Breast epithelium (tissue), 4 donors: ENCODE measurements around the gene EYA3. TPM values are rescaled to one million over a fixed set of nuclear protein-coding genes. Genes with fewer than 3 reads are reported as not detected.
A peak's percentile ranks its signal among the peaks of the same experiment; 100 is the strongest.

ENCODE experiments used
- DNase-seq, 2 donors: peaks; one replicate each; pipeline ENCODE4 v3.0.0-alpha.2; 2019; ENCODE audit warnings: low spot score in 2 of 2
- H3K27ac ChIP-seq, 2 donors: fragments of 200-600 bp; sonication (generic) in 1 of 2; one replicate each; pipeline ENCODE4 v1.5.1; 2016 to 2019; ENCODE audit warnings: mild to moderate bottlenecking in 1 of 2
- H3K27me3 ChIP-seq, 2 donors: fragments of 200-600 bp; sonication (generic) in 1 of 2; one replicate each; pipeline versions ENCODE4 v1.5.1 to v1.6.0; 2017 to 2019; ENCODE audit warnings: control low read depth in 1 of 2, mild to moderate bottlenecking in 1 of 2
- H3K36me3 ChIP-seq: fragments of 200-600 bp; one replicate; pipeline ENCODE4 v1.5.1; 2019
- H3K4me1 ChIP-seq, 2 donors: fragments of 200-600 bp; sonication (generic); one replicate each; pipeline ENCODE4 v1.5.1; 2016 to 2019; ENCODE audit warnings: control low read depth in 1 of 2
- H3K4me3 ChIP-seq, 3 donors: fragments of 200-600 bp; sonication (generic); 1 replicate in 2 of 3; 2 replicates in 1 of 3; pipeline ENCODE4 v1.5.1; 2016 to 2019; ENCODE audit warnings: mild to moderate bottlenecking in 3 of 3, moderate library complexity in 2 of 3
- H3K9me3 ChIP-seq, 2 donors: fragments of 200-600 bp; sonication (generic) in 1 of 2; one replicate each; pipeline ENCODE4 v1.5.1; 2016 to 2019; ENCODE audit warnings: control low read depth in 1 of 2
- CTCF ChIP-seq, 3 donors: fragments of 450-650 bp; IDR thresholded peaks; one replicate each; pipeline ENCODE4 v1.5.1; 2016 to 2017; ENCODE audit warnings: antibody characterized with exemption in 3 of 3, mild to moderate bottlenecking in 3 of 3, moderate library complexity in 3 of 3
- POLR2A ChIP-seq: fragments of 450-650 bp; IDR thresholded peaks from one replicate; pipeline ENCODE4 v1.6.1; 2016; ENCODE audit warnings: antibody characterized with exemption, mild to moderate bottlenecking, moderate library complexity
- POLR2AphosphoS5 ChIP-seq, 3 donors: sonication (generic); formaldehyde crosslinking; IDR thresholded peaks; one replicate each; pipeline ENCODE4 v1.6.1; 2017; ENCODE audit warnings: antibody characterized with exemption in 3 of 3
- intact Hi-C: fragments of 100-400 bp; cut with DNase I; formaldehyde crosslinking; loops from one replicate; pipeline ENCODE4 v1.15.1; 2023; ENCODE audit warnings: low total_unique reads
- total RNA-seq, 3 donors: library from RNA; depleted of rRNA; stranded (reverse); fragments of >200 nt; gene quantifications; one replicate each; pipeline ENCODE4 v1.1.0, GENCODE V29; 2016

EYA3 gene
- 10 to 100 TPM; 12.2 to 22.6 (median 18.1) TPM for total RNA-seq

- TF ChIP-seq POLR2A (peak; percentile 16), POLR2AphosphoS5 (IDR thresholded peaks at IDR 0.05) (peak; percentile 6 to 89 (median 71)), CTCF (IDR thresholded peaks at IDR 0.05) (peak in 1 of 3 donors; percentile 7)
Measured at GRCh38 chr1:28088168-28088961, at the start of gene EYA3. EYA3 (minus strand) TSS chr1:28088610; CDS start chr1:28058026, 30,584 bp downstream.

GRCh38 chr1:28136922-28137613 lies 48.7 kb upstream of the EYA3 start:
- Histone ChIP-seq H3K4me3 (no peak overlapping the region), H3K27me3 (no peaks in the 10 kb centered on the region), H3K36me3 (no peaks in the 10 kb centered on the region), H3K9me3 (no peaks in the 10 kb centered on the region), H3K4me1 (no peaks in the 10 kb centered on the region), H3K27ac (no peak overlapping the region)
- intact Hi-C loops: no loop called here
- TF ChIP-seq POLR2AphosphoS5 (IDR thresholded peaks at IDR 0.05): no peak
- TF ChIP-seq POLR2A: no peak
- no peak for TF ChIP-seq CTCF (IDR thresholded peaks at IDR 0.05)
- no peak for DNase-seq

More at GRCh38 chr1:28088168-28088961, at the start of gene EYA3:
- Histone ChIP-seq H3K27me3 (no peaks in the 10 kb centered on the region), H3K4me3 (peak within 1 kb of the TSS; percentile 76 to 93 (median 77)), H3K36me3 (no peaks in the 10 kb centered on the region), H3K9me3 (no peaks in the 10 kb centered on the region), H3K4me1 (no peaks in the 10 kb centered on the region), H3K27ac (peak within 1 kb of the TSS; percentile 90 to 95)
- intact Hi-C loops: no loop called here
- peak; percentile 98 to 99 for DNase-seq

GRCh38 chr1:28136169-28136921 lies 47.9 kb upstream of the EYA3 start:
- TF ChIP-seq POLR2AphosphoS5 (IDR thresholded peaks at IDR 0.05): no peak
- TF ChIP-seq POLR2A: no peak
- TF ChIP-seq CTCF (IDR thresholded peaks at IDR 0.05): no peak
- H3K4me3 ChIP-seq: no peak overlapping the region
- H3K4me1 ChIP-seq: no peaks in the 10 kb centered on the region
- no peak overlapping the region for H3K27ac ChIP-seq
- no peaks in the 10 kb centered on the region for H3K9me3 ChIP-seq
- H3K27me3 ChIP-seq: no peaks in the 10 kb centered on the region
- no peak for DNase-seq
- H3K36me3 ChIP-seq: no peaks in the 10 kb centered on the region
- intact Hi-C loops: no loop called here

GRCh38 chr1:28135371-28136168 lies 47.2 kb upstream of the EYA3 start:
- no peaks in the 10 kb centered on the region for H3K4me1 ChIP-seq
- intact Hi-C loops: no loop called here
- H3K27ac ChIP-seq: no peak overlapping the region
- H3K27me3 ChIP-seq: no peaks in the 10 kb centered on the region
- TF ChIP-seq CTCF (IDR thresholded peaks at IDR 0.05) (no peak), POLR2A (no peak), POLR2AphosphoS5 (IDR thresholded peaks at IDR 0.05) (no peak)
- no peak overlapping the region for H3K4me3 ChIP-seq
- H3K9me3 ChIP-seq: no peaks in the 10 kb centered on the region
- no peak for DNase-seq
- H3K36me3 ChIP-seq: no peaks in the 10 kb centered on the region
